GM18511 (cell line): ENCODE measurements around the gene CORO7.
"Not testable (repeated sequence)": the region's sequence is repeated elsewhere in the genome, so short reads cannot be mapped to it uniquely, and the experiment has no call there.

ENCODE experiments used
- ATAC-seq: cut with Tn5 transposase; IDR thresholded peaks from one replicate; pipeline ENCODE4 v1.9.1; 2021; ENCODE audit warnings: mild to moderate bottlenecking, moderate library complexity; ENCODE audit not compliant: unreplicated experiment

The CORO7 gene

DNA sequence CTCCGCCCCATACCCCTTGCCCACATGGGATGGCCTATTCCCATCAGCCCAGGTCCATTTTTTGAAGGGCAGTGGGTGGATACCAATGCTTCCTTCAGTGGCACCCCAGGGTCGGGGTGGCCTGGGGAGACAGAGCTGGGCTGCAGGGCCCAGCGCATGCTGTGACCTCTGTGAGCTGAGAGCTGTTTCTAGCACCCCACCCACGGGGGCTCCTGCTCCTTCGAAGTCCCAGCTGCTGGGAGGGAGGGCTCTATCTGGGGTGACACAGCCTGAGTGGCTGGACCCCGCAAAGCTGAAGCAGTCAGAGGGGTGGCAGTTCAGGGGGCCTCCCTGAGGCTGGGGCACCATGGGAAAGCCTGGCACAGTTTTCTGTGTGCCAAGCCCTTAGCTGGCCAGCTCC lies 76.0 kb downstream of the CORO7 start:
- ATAC-seq = no peak

DNA sequence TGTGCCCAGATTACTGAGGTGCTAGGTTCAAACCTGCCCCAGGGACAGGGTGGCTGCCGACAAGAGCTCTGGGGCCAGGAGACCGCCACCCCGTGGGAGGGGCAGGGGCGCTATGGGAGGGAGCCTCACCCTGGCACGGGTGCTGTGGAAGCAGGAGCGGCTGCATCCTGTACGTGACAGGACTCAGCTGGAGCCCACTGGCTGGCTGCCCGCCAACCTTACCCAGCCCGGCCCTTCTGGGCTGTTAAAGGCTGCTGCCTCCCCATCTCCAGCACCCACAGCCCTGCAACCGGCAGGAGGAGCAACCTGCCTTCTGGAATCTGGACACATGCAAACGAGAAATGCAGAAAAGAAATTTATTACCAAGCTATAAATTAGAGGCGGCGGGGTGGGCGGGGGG lies 76.5 kb downstream of the CORO7 start:
- ATAC-seq = no peak

DNA sequence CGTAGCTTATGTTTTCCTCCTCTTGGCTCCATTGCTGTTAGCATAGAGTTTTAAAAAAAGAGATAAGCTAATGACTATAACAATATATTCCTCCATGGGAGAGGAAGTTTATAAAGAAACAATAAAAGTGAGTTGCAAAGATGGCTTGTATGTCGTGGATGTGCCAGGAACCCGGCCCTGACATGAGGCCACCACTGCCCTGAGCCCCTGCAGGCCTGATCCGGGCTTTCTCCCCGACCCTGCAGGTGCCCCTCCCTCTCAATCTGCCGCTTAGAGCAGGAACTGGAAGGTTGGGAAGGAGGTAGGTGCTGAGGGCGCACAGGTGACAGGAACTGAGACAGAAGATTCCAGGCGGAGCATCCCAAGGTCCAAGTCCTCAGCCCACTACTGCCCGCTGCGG lies 76.9 kb downstream of the CORO7 start:
- no peak for ATAC-seq

DNA sequence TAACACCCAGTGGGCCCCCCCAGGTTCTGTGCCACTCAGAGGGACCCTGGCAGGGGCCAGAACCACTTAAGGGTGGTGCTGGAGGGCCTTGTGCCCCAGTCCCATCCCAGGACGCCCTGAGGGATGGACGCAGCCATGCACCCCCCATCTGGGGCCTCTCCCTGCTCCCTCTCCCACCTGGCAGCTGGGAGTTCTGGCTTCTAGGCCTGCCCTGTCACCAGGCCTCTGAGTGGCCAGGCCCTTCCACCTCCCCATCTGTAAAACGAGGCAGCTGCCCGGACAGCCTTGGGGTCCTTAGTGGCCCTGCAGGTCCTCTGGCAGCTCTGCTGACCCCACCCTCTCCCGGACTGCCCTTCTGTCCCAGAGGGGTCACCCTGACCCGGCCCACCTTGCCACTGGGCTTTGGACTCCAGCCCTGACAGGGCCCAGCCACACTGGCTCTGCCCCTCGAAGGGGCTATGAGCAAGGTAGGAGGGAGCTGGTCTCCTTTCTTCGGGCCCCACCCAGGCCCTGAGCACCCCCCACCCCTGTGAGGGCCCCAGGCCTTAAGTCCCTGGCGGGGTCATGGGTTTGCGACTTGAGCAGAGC lies 77.6 kb downstream of the CORO7 start:
- no peak for ATAC-seq

DNA sequence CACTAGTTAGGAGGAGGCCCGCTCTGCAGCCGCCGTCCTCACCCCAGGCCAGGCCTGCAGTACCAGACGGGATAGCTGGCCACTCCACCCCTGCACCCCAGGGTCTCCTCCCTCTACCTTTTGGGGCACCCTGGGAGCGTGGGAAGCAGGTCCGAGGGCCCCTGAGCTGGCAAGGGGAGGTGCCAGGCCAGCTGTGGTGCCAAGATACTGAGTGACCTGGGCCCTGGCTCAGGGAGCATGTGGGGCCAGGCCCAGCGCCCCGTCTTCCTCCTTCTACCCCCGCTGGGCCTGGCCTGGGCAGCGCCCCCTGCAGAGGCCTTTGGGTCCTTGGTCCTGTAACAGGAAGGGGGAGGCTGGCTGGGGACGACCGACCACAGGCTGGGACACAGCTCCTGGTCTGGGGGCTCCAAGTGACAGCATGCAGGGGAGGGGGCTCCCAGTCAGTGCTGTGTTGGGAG lies 78.2 kb downstream of the CORO7 start:
- ATAC-seq = no peak

DNA sequence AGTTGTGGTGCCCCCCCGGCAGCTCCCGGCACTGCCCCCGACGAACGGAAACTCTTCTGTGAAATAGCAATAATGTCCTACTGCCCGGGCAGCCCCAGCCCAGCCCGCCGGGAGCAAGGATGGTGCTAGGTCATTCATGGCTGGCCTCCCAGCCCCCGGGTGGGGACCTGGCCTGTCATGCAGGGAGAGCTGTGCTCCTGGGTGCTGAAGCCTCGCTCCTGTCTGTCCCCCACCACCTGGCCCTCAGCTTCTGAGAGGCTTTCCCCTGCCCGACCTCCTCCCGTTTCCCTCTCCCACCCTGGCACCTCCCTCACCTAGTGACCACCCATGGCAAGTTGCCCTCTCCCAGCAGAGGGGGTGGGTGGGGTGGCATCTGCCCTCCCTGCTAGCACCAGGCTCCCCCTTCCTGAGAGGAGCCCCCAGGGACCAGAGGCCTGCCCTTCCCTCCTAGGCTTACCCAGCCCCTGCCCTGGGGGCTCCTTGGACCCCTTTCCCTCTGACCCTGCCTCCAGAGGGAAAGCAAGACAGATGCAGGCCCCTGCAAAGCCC lies 78.8 kb downstream of the CORO7 start:
- ATAC-seq = no peak

DNA sequence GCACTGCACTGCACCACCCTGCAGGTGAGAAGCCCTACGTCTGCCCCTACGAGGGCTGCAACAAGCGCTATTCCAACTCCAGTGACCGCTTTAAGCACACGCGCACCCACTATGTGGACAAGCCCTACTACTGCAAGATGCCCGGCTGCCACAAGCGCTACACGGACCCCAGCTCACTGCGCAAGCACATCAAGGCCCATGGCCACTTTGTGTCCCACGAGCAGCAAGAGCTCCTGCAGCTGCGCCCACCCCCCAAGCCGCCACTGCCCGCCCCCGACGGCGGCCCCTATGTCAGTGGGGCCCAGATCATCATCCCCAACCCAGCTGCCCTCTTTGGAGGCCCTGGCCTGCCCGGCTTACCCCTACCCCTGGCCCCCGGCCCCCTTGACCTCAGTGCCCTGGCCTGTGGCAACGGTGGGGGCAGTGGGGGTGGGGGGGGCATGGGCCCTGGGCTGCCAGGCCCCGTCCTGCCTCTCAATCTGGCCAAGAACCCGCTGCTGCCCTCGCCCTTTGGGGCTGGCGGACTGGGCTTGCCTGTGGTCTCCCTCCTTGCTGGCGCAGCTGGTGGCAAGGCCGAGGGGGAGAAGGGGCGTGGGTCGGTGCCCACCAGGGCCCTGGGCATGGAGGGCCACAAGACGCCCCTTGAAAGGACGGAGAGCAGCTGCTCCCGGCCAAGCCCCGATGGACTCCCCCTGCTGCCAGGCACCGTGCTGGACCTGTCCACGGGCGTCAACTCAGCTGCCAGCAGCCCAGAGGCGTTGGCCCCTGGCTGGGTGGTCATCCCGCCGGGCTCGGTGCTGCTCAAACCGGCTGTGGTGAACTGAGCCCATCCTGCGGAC lies 79.5 kb downstream of the CORO7 start:
- no peak for ATAC-seq

DNA sequence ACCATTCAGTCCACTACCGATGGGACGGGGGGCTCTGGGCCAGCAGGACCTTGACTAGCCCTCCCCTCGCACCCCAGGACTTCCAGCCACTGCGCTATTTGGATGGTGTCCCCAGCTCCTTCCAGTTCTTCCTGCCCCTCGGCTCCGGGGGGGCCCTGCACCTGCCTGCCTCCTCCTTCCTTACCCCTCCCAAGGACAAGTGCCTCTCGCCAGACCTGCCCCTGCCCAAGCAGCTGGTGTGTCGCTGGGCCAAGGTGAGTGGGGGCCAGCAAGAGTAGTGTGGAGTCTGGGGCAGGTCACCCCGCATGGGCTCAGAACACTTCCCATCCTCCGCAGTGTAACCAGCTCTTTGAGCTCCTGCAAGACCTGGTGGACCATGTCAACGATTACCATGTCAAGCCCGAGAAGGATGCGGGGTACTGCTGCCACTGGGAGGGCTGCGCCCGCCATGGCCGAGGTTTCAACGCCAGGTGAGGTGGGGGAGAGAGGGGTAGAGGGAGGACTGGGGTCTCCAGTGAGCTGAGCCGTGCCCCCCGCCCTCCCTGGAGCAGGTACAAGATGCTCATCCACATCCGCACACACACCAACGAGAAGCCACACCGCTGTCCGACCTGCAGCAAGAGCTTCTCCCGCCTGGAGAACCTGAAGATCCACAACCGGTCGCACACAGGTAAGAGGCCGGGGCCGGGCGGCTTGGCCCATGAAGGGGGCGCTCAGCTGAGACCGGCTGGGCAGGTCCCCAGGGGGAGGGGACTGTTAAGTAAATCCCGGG lies 81.5 kb downstream of the CORO7 start:
- no peak for ATAC-seq

DNA sequence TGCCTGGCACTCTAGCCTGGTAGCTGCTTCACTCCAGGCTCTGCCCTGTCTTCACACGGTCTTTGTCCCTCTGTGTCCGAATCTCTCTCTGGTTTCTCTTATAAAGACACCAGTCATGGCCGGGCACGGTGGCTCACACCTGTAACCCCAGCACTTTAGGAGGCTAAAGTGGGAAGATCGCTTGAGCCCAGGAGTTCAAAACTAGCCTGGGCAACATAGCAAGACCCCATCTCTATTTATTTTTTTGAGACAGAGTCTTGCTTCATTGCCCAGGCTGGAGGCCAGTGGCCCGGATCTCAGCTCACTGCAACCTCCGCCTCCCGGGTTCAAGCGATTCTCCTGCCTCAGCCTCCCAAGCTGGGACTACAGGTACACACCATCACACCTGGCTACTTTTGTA lies 82.7 kb downstream of the CORO7 start:
- ATAC-seq = not testable (repeated sequence)

DNA sequence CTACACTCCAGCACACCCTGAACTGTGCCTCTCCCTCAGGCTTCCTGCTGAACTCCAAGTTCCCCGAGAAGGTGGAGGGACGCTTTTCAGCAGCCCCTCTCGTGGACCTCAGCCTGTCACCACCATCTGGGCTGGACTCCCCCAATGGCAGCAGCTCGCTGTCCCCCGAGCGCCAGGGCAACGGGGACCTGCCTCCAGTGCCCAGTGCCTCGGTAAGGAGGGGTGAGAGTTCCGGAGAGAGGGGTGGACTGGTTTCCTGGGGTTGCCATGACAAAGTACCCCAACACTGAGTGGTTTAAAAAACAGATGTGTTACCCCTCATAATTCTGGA lies 83.1 kb downstream of the CORO7 start:
- no peak for ATAC-seq

DNA sequence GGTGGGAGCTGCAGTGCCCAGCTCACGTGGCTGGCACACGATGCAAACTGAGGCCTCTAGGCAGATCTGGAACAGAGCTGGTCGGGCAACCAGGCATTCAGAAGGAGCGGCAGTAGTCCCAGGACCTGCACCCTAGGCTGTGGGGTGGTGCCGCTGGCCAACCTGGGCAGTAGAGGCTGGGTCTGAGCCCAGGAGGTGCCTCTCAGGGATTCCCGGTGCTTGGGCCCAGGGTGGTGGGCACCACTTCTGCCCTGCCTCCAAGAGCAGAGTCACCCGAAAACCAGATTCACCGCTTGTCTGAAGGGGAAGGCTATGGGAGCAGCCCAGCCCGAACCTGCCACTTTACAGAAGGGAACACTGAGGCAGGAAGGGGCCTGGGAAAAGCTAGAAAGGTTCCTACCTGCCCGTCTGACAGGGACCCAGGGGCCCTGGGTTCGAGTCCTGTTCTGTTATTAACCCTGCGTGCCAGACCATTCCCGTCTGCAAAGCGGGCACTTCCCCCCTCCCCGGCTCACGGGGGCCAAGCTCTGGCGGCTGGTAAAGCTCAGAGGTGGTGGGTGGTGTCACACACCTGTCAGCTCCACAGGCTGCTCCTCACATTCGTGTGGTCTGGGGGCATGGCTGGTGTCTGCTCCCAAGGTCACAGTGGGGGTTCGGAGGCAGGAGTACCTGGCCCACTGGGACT lies 83.6 kb downstream of the CORO7 start:
- ATAC-seq = no peak

DNA sequence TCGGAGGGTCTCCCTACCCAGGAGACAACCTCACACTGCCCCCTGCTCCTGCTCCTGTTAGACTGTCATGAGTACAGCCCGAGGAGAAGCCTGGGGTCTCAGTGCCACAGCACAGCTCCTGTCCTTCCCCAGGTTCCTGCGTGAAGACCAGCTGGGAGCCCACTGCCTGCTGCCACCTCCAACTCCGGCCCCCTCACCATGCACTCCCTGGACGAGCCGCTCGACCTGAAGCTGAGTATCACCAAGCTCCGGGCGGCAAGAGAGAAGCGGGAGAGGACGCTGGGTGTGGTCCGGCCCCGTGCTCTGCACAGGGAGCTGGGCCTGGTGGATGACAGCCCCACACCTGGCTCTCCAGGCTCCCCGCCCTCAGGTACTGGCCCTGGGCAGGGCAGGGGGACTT lies 84.3 kb downstream of the CORO7 start:
- ATAC-seq = no peak

DNA sequence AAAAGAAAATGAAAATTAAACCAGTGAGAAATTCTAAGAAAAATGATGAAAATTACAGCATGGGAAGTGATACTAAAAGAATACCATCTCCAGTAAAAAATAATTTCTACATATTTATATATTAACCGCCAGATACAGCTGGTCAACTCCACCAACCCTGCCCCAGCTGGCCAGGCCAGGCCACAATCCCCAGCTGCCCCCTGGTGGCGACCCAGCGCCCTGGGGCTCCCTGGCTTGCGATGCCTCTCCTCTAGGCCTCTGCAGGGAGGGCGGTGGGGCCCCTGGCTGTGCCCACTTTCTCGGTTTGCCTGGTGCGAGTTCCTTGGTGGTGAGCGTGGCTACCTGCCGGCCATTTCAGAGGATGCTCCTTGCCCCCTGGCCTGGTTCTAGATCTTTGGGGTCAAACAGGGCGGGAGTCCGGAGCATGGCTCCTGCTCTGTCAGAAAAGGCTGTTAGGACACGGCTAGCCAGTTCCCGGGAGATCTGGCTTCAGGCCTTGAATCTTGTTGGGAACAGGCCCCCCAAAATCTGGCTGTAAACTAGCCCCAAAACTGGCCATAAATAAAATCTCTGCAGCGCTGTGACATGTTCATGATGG lies 86.0 kb downstream of the CORO7 start:
- no peak for ATAC-seq

DNA sequence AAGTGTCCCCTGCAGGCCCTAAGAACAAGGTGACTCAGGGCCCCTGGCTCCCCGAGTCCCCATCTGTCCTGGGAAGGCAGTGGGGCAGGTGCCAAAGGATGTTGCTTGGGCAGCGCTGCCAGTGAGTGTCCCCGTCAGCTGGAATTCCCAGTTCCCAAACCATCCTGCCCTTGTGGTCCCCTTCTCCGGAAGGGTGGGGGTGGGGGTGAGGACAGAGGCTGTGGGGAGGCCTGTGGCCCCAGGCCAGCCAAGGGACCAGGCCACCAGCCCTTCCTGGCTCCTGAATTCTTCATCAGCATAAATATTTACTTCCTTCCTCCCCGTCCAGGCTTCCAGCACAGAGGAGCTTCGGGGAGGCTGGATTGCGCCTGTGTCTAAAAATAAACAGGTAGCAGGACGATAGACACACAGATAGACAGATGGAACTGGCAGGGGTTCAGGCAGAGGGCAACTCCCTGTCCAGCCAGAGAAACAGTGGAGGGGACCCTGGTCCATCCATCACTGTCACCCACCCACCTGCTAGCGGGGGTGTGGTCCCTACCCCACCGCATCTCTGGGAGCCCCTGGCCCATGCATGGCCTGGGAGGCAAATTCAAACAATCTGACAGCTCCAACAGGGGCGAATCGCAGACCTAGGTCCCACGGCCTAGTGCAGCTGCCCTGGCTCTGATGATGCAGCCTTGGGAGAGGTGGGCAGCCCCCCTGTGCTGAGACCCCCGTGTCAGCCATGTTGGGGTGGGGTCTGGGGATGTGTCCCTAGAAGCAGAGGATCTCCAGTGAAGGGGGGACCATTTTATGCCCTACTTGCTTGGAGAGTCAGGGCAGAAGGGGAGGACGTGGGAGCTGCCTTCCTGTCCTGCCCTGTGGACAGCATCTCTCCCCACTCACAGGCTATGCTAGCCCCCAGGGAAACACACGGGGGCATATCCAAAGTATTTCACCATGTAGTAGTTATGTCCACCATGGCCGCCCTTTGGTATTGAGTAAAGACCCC lies 87.3 kb downstream of the CORO7 start:
- no peak for ATAC-seq

DNA sequence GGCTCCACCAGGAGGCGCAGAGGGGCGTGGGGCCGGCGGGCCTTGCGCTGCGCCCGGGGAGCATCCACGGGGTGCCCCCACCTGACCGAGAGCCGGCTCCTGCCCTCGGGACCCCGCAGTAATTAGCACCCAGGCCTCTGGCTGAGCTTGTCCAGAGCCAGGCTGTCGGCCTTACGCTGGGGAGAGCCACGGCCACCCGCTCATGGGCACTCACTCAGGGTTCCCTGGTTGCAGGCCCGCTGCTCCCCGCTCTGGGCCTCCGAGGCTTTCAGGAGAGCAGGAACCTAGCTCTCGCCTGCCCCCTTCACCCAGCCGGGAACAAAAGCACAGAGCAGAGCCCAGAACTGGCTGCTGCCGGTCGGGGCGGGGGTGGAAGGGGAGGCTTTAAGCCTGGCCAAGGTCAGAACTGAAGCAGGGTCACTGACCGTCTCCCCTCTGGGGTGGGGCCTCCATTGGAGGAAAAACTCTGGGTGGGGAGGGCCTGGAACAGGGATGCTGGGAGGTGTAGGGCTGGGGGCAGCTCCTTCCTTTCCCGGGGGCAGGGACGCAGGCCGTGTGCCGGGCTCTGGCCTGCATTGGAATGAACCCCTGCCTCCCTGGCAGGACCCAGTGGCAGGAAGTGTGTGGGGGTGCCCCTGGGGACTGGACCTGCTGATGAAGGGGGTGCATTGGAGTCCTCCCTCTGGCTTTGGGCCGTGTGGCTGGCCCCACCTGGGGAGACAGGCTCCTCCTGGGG lies 88.2 kb downstream of the CORO7 start:
- peak; percentile 54 for ATAC-seq

DNA sequence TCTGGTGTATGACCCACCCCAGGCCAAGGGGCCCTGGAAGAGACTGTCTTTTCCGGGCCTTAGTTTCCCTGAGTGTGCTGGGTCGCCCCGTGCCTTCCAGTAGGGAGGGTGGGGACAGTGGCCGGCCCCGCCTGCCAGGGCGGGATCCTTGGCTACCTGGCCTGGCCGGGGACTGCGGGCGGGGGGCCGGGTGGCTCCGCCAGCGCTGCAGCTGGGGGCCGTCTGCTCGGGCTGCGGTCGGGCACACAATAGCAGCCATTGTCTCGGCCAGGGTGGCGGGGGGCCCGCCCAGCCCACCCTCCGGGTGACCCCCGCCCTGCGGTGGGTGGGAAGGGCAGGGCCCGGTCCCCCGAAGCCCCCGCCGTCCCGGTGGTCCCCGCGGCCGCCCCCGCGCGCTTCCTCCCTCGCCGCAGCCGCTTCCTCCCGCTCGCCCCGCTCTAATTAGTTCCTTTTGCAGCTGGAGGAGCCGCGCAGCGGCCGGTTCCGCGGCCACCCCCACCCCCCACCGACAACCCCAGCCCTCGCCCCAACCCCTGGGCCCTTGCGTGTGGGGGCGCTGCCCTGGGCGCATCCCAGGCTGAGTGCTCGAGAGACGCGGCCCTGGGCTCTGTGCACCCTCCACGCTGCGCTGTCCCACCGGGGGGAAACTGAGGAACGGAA lies 88.9 kb downstream of the CORO7 start:
- ATAC-seq = peak; percentile 28

DNA sequence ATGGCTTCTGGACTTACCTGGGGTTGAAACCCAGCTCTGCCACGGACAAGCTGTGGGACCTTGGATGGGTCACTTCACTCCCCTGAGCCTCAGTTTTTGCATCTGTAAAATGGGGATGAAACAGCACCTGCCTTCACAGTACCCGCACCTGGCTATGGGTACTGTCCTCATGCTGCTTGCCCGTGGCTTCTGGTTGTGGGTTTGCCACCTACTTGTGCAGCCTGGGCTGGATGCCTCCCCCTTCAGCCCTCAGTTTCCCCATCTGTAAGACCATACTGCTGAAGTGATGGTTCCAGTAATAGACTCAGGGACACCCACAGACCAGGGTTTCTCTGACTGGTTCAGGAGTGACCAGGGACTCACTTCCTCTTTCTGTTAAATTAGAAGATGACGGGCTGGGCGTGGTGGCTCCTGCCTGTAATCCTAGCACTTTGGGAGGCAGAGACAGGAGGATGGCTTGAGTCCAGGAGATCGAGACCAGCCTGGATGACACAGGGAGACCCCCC lies 91.1 kb downstream of the CORO7 start:
- ATAC-seq = no peak
